GM12874 (cell line): ENCODE data around the gene C10orf90.

ENCODE experiments used
- TF ChIP-seq, protein P1 (sequence below): IDR thresholded peaks from 2 replicates; pipeline ENCODE4 v1.5.1; 2011; ENCODE audit warnings: low read depth, mild to moderate bottlenecking, control low read depth, low read length, moderate library complexity; ENCODE audit not compliant: insufficient read depth

The C10orf90 gene

GRCh38 chr10:126470991-126471390, 199.5 kb downstream of the C10orf90 start:
- TF ChIP-seq, protein P1, sequence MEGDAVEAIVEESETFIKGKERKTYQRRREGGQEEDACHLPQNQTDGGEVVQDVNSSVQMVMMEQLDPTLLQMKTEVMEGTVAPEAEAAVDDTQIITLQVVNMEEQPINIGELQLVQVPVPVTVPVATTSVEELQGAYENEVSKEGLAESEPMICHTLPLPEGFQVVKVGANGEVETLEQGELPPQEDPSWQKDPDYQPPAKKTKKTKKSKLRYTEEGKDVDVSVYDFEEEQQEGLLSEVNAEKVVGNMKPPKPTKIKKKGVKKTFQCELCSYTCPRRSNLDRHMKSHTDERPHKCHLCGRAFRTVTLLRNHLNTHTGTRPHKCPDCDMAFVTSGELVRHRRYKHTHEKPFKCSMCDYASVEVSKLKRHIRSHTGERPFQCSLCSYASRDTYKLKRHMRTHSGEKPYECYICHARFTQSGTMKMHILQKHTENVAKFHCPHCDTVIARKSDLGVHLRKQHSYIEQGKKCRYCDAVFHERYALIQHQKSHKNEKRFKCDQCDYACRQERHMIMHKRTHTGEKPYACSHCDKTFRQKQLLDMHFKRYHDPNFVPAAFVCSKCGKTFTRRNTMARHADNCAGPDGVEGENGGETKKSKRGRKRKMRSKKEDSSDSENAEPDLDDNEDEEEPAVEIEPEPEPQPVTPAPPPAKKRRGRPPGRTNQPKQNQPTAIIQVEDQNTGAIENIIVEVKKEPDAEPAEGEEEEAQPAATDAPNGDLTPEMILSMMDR: no peak

GRCh38 chr10:126469692-126470091, 200.8 kb downstream of the C10orf90 start:
- TF ChIP-seq, protein P1: no peak

DNA sequence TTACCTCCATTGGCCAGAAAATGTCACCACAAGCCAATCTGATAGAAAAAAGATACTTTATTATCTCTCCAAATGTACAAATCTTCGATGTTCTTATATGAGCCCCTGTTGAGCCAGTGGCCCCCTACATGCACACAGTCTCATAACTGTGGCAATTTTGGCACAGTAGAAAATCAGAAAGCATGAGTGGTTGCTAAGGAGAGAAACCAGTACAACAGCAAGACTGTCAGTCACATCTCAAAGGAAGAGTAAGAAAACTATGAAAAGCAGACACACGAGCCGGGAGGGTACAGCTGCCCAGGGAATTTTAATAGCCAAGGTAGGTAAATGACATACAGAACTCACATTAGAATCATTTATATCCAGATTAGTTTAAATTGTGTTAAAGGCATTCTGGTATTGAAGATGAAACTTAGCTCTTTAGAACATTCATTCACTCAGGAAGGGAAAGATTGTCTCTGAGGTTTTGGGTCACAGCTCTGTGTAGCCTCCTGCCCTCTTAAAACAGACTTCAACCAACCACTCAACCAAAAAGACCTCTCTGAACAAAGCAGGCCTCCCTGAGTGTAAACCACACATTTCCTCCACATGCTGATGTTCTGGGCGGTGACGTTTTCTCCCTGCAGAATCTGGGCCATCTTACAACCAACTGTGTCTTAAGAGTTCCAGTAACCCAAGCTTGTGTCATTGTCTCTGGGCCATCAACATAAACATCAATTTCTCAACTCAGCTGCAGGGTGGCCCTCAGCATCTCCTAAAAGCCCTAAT, 201.4 kb downstream of the C10orf90 start:
- TF ChIP-seq, protein P1: no peak

DNA sequence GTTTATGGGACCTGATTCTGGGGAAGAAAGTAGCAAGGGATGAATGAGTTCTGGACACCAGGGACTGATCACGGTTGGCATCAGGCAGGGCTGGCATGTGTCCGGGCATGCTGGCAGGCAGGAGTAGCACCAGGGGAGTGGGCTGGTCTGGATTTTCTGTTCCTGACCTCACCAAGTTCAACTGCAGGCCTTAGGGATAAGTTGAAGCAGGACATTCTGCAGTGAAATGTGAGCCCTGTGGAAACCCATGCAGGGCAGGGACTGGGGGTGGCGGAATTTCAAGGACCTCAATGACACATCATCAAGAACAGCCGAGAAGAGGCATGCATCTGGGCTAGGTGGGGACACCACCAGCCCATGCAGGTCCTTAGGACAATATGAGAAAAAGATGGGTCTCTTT, 202.0 kb downstream of the C10orf90 start:
- TF ChIP-seq, protein P1: no peak

DNA sequence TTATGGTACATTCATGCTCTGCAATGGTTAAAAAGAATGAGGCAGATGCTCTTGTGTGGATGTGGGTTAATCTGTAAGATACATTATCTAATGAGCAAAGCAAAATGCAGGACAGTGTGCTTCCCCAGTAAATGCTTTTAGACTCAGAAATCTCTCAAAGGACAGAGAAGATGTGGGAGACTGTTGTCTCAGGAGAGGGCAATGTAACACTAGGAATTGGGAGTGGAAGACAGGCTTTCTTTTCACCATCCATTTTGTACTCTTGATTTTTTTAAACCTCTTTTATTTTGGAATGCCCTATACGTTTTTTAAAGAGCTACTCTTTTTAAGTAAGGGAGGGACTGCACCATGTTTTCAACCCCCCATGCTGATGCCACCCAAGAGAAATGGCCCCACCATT, 204.7 kb downstream of the C10orf90 start:
- TF ChIP-seq, protein P1: no peak

GRCh38 chr10:126463286-126463685, 207.2 kb downstream of the C10orf90 start:
- TF ChIP-seq, protein P1: no peak

DNA sequence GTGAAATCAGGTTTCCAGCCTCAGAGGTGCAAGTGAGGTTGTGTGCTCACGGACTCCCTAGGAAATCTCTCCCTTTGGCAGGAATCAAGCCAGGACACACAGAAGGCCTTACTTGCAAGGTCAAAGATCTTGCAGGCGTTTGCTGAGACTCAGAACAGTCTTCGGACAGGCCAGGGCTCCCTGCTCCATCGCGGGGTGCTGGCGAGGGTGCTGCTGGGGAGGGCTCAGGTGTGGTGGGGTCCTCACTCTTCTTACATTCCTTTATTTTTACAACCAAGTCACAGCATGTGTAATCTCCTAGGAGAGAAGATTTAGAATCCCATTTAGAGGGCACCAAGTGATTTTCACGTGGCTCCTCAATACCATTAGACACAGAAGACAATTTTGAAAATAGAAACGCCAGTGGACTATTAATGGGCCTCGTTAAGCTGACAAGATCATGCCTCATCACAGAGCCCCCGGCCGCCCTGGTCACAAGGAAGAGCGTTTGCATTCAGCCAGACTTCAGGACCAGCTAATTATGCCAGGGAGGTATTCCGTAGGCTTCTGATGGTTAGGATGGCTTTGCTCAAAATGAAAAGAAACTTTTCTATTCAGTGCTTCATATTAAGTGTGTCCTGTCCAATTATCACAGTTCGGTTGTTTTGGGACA, 209.1 kb downstream of the C10orf90 start:
- TF ChIP-seq, protein P1: no peak
